Nephron (organoid): ENCODE data around the gene PIGU.

Experiments used
- H3K27ac Mint-ChIP-seq, 3 experiments: 2 replicates each; pipeline ENCODE4 v1.8.0; 2020; ENCODE audit warnings: mixed read lengths in 3 of 3, mild to moderate bottlenecking in 2 of 3, moderate library complexity in 1 of 3
- H3K27me3 Mint-ChIP-seq: 2 replicates; pipeline ENCODE4 v1.8.0; 2021; ENCODE audit warnings: low read depth, mild to moderate bottlenecking, moderate library complexity, mixed read lengths
- H3K36me3 Mint-ChIP-seq: 2 replicates; pipeline ENCODE4 v1.8.0; 2020; ENCODE audit warnings: low read depth, mixed read lengths
- H3K4me1 Mint-ChIP-seq: 2 replicates; pipeline ENCODE4 v1.8.0; 2020; ENCODE audit warnings: mixed read lengths
- H3K4me3 Mint-ChIP-seq, 3 experiments: 2 replicates each; pipeline ENCODE4 v1.8.0; 2020; ENCODE audit warnings: mild to moderate bottlenecking in 3 of 3, mixed read lengths in 3 of 3, moderate library complexity in 2 of 3
- H3K9me3 Mint-ChIP-seq: 2 replicates; pipeline ENCODE4 v1.8.0; 2020; ENCODE audit warnings: mixed read lengths
- CTCF ChIP-seq, 3 experiments: fragments of 200-600 bp; sonication (generic); IDR thresholded peaks; one replicate each; pipeline ENCODE4 v1.5.0; 2021; ENCODE audit warnings: antibody characterized with exemption in 3 of 3; ENCODE audit not compliant: unreplicated experiment in 3 of 3

Gene PIGU

GRCh38 chr20:34629904-34630303 lies 47.0 kb downstream of the PIGU start:
- no peak overlapping the region for H3K4me3 Mint-ChIP-seq
- peaks cover 32% of the 10 kb centered on the region for H3K36me3 Mint-ChIP-seq
- H3K4me1 Mint-ChIP-seq = no peaks in the 10 kb centered on the region
- H3K27ac Mint-ChIP-seq = no peak overlapping the region
- no peaks in the 10 kb centered on the region for H3K9me3 Mint-ChIP-seq
- H3K27me3 Mint-ChIP-seq = no peaks in the 10 kb centered on the region
- no peak for TF ChIP-seq CTCF (IDR thresholded peaks at IDR 0.05; ENCODE audit: unreplicated experiment in 3 of 3)

GRCh38 chr20:34629342-34629741 lies 47.5 kb downstream of the PIGU start:
- H3K27ac Mint-ChIP-seq = no peak overlapping the region
- no peak overlapping the region for H3K4me3 Mint-ChIP-seq
- H3K4me1 Mint-ChIP-seq = no peaks in the 10 kb centered on the region
- H3K36me3 Mint-ChIP-seq = peaks cover 26% of the 10 kb centered on the region
- no peaks in the 10 kb centered on the region for H3K9me3 Mint-ChIP-seq
- no peak for TF ChIP-seq CTCF (IDR thresholded peaks at IDR 0.05; ENCODE audit: unreplicated experiment in 3 of 3)
- H3K27me3 Mint-ChIP-seq = no peaks in the 10 kb centered on the region

GRCh38 chr20:34628026-34628425 lies 48.9 kb downstream of the PIGU start:
- TF ChIP-seq CTCF (IDR thresholded peaks at IDR 0.05; ENCODE audit: unreplicated experiment in 3 of 3) = no peak
- Mint-ChIP-seq H3K4me1 (no peaks in the 10 kb centered on the region), H3K4me3 (no peak overlapping the region), H3K27me3 (no peaks in the 10 kb centered on the region), H3K9me3 (no peaks in the 10 kb centered on the region), H3K27ac (peak overlapping the region in 1 of 3 experiments; percentile 19), H3K36me3 (peaks cover 29% of the 10 kb centered on the region)

- peak overlapping the region in 2 of 3 experiments; percentile 7 to 19 for H3K27ac Mint-ChIP-seq
- H3K27me3 Mint-ChIP-seq = no peaks in the 10 kb centered on the region
- no peak overlapping the region for H3K4me3 Mint-ChIP-seq
- H3K4me1 Mint-ChIP-seq = no peaks in the 10 kb centered on the region
- no peaks in the 10 kb centered on the region for H3K9me3 Mint-ChIP-seq
- no peak for TF ChIP-seq CTCF (IDR thresholded peaks at IDR 0.05; ENCODE audit: unreplicated experiment in 3 of 3)
- H3K36me3 Mint-ChIP-seq = peaks cover 29% of the 10 kb centered on the region
These were observed 49.4 kb downstream of the PIGU start for GRCh38 chr20:34627458-34627857.

GRCh38 chr20:34626992-34627391 lies 49.9 kb downstream of the PIGU start:
- Mint-ChIP-seq H3K27me3 (no peaks in the 10 kb centered on the region), H3K27ac (no peak overlapping the region), H3K4me3 (no peak overlapping the region), H3K4me1 (no peaks in the 10 kb centered on the region), H3K9me3 (no peaks in the 10 kb centered on the region), H3K36me3 (peaks cover 31% of the 10 kb centered on the region)
- no peak for TF ChIP-seq CTCF (IDR thresholded peaks at IDR 0.05; ENCODE audit: unreplicated experiment in 3 of 3)

GRCh38 chr20:34624629-34625028 lies 52.3 kb downstream of the PIGU start:
- Mint-ChIP-seq H3K4me1 (no peaks in the 10 kb centered on the region), H3K27me3 (no peaks in the 10 kb centered on the region), H3K27ac (no peak overlapping the region), H3K36me3 (peaks cover 41% of the 10 kb centered on the region), H3K9me3 (no peaks in the 10 kb centered on the region), H3K4me3 (no peak overlapping the region)
- TF ChIP-seq CTCF (IDR thresholded peaks at IDR 0.05; ENCODE audit: unreplicated experiment in 3 of 3) = no peak
